ENCODE results near the gene MAFG. TPM values are rescaled to one million over a fixed set of nuclear protein-coding genes. Genes with fewer than 3 reads are reported as not detected.

The MAFG gene
- total RNA-seq = 30.5 and 35.0 TPM in 2 replicates
- polyA plus RNA-seq = 27.6 and 28.0 TPM in 2 replicates
- 18.8 and 19.6 TPM in 2 replicates for polyA plus RNA-seq (2011; cell fraction: cytosol; rRNA removed)
- polyA plus RNA-seq (2011; cell fraction: nucleus; rRNA removed) = 91.2 and 91.3 TPM in 2 replicates
- polyA plus RNA-seq (2012) = 18.8 and 25.2 TPM in 2 replicates
- 19.3 and 20.4 TPM in 2 replicates for polyA minus RNA-seq
- polyA minus RNA-seq (2011; cell fraction: cytosol; rRNA and poly(A)+ RNA removed) = 8.0 TPM
- 12.0 and 14.9 TPM in 2 replicates for polyA minus RNA-seq (2011; cell fraction: nucleus; rRNA and poly(A)+ RNA removed)
- percentile 72 among the genes with signal in this experiment for Bru-seq, nascent RNA
- percentile 96 among the genes with signal in this experiment for BruChase-seq, experiment 1, labeled RNA remaining after a 6-hour chase
- BruChase-seq, experiment 2, labeled RNA remaining after a 2-hour chase = percentile 98 among the genes with signal in this experiment
- long read RNA-seq, full-length matches to known transcripts = 90 of 99 reads
- long read RNA-seq, partial matches to known transcripts = 8 of 99 reads
- long read RNA-seq, other reads (novel, unspliced or antisense) = 1 of 99 reads

DNA sequence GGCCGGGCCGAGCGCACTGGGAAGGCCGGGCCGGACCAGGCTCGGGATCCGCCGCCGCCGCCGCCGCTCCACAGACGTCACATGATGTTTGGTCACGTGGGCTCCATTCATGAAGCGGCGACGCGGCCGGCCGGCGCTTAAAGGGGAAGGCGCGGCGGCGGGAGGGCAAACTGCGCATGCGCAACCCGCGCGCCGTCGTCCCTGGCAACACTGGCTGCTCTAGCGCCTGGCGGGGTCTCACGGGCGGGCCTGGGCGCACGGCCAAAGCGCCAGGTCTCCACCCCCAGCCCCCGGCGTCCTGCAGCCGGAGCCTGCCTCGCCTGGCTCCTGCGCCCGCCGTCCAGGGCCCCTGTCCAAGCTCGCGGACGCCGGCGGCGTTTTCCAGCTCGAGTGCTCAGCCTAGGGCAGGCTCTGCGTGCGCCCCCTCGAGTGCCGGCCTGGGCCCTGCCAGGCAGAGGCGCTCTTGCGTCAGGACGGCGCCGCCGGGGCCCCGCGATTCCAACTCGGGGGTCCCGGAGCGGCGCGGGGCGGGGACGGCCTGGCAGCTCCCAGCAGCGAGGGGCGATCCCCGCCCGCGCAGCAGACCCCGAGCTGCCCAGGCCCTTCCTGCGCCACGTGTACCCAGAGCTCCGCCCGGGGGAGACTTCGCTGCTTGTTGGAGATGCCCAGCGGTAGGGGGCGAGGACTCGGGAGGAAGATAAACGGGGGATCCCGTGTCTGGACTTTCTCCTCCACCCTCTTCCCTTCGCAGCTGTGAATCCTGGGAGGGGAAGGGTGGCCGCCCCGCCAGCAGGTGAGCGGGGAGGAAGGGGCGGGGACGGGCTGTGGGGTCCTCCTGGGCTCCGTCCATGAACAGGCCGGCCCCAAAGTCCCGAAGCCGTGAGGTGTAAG is at the start of gene MAFG:
TSS of gene MAFG (minus strand) at position 83 of the 891 bp plus-strand sequence. CDS start 4,550 bp downstream, outside the sequence.
- H3K27me3 ChIP-seq (ENCODE audit: control insufficient read depth in 2 of 2, insufficient read depth in 2 of 2, low read length in 2 of 2) = no peaks in the 10 kb centered on the region
- TF ChIP-seq GATA2 (IDR thresholded peaks at IDR 0.05; ENCODE audit: insufficient read depth, insufficient read length, low read depth, low read length) (no peak), JUN (IDR thresholded peaks at IDR 0.05; ENCODE audit: borderline replicate concordance, insufficient read depth, insufficient read length, low read depth) (no peak), POLR2AphosphoS5 (IDR thresholded peaks at IDR 0.05; ENCODE audit: insufficient read depth, low read depth, low read length) (peak; percentile 72), POLR2A (IDR thresholded peaks at IDR 0.05; ENCODE audit: low read depth, low read length) (peak; percentile 57), MYC (IDR thresholded peaks at IDR 0.05; ENCODE audit: low read depth, low read length) (no peak)
- TF ChIP-seq, protein P1, sequence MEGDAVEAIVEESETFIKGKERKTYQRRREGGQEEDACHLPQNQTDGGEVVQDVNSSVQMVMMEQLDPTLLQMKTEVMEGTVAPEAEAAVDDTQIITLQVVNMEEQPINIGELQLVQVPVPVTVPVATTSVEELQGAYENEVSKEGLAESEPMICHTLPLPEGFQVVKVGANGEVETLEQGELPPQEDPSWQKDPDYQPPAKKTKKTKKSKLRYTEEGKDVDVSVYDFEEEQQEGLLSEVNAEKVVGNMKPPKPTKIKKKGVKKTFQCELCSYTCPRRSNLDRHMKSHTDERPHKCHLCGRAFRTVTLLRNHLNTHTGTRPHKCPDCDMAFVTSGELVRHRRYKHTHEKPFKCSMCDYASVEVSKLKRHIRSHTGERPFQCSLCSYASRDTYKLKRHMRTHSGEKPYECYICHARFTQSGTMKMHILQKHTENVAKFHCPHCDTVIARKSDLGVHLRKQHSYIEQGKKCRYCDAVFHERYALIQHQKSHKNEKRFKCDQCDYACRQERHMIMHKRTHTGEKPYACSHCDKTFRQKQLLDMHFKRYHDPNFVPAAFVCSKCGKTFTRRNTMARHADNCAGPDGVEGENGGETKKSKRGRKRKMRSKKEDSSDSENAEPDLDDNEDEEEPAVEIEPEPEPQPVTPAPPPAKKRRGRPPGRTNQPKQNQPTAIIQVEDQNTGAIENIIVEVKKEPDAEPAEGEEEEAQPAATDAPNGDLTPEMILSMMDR (IDR thresholded peaks at IDR 0.05; ENCODE audit: extremely low read depth in 1 of 2, insufficient read depth in 1 of 2, low read depth in 1 of 2, low read length in 2 of 2) = peak; percentile 29 to 47
- TF ChIP-seq, protein P2, sequence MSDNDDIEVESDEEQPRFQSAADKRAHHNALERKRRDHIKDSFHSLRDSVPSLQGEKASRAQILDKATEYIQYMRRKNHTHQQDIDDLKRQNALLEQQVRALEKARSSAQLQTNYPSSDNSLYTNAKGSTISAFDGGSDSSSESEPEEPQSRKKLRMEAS (IDR thresholded peaks at IDR 0.05; ENCODE audit: insufficient read depth, insufficient read length) = peak; percentile 88
- peaks cover 17% of the 10 kb centered on the region for H3K4me1 ChIP-seq (ENCODE audit: control insufficient read depth, extremely low read depth, insufficient read depth, low read length)
- H3K9me1 ChIP-seq (replicated peaks; ENCODE audit: control insufficient read depth, extremely low read depth, insufficient read depth, low read length) = no peaks in the 10 kb centered on the region
- FAIRE-seq = peak; percentile 90
- peaks cover 41% of the 10 kb centered on the region for H3K79me2 ChIP-seq (ENCODE audit: control insufficient read depth, insufficient read depth, low read length)
- H3K9me3 ChIP-seq (replicated peaks; ENCODE audit: control insufficient read depth, insufficient read depth, low read length) = no peaks in the 10 kb centered on the region
- peak within 1 kb of the TSS; percentile 17 to 64 (median 49) for H3K4me3 ChIP-seq (replicated peaks in 1 of 3; ENCODE audit: insufficient read depth in 1 of 3, low read depth in 1 of 3, low read length in 3 of 3)
- peak; percentile 97 for DNase-seq (ENCODE audit: low read depth, low spot score)
- dilution Hi-C loops (cut with MboI; ENCODE audit: extremely low pct_ligation_motif_present, low sequenced_read_pairs) = no loop called here
- no peaks in the 10 kb centered on the region for H4K20me1 ChIP-seq (replicated peaks; ENCODE audit: control insufficient read depth, extremely low read depth, insufficient read depth, low read length)
- BruUV-seq (replicated peaks) = no TSS peak
- no peaks in the 10 kb centered on the region for H3K36me3 ChIP-seq (ENCODE audit: control insufficient read depth in 2 of 2, extremely low read depth in 1 of 2, insufficient read depth in 2 of 2, low read length in 2 of 2)
- H3K9ac ChIP-seq (replicated peaks; ENCODE audit: extremely low read depth, insufficient read depth, low read length) = peak within 1 kb of the TSS; percentile 94
- H3K27ac ChIP-seq (ENCODE audit: insufficient read depth, low read depth, low read length) = peak within 1 kb of the TSS; percentile 77
- POLR2A ChIA-PET = no interaction called here
- CTCF ChIA-PET = interaction anchor here (0.6 to 3.0 kb wide), 12 partner anchors 9 to 308 kb away, joined by 3 to 24 read pairs (median 4); partner anchors contain the start of genes NOTUM, PCYT2 and PYCR1
- H2AFZ ChIP-seq (ENCODE audit: low read depth, low read length) = peak within 1 kb of the TSS; percentile 66
- H3K4me2 ChIP-seq (ENCODE audit: insufficient read depth, low read length) = peak within 1 kb of the TSS; percentile 79
- intact Hi-C loops (cut with micrococcal nuclease) = loop anchor here (1.0 to 5.0 kb wide), 5 partner anchors 9 to 95 kb away; partner anchors contain the start of genes CENPX, LRRC45, P4HB and PCYT2

Data from endothelial cell of umbilical vein (primary cell).